Vagina (tissue), 2 donors: Measurements from ENCODE around the gene CRYBG1.

ENCODE experiments used
- CTCF ChIP-seq, 3 experiments: fragments of 450-650 bp in 2 of 3; fragments of 200-600 bp in 1 of 3; sonication (generic) in 1 of 3; IDR thresholded peaks; one replicate each; pipeline ENCODE4 v1.5.1; 2017 to 2019; ENCODE audit warnings: antibody characterized with exemption in 3 of 3, mild to moderate bottlenecking in 2 of 3, moderate library complexity in 2 of 3
- POLR2A ChIP-seq, 2 donors: fragments of 450-650 bp; IDR thresholded peaks; one replicate each; pipeline ENCODE4 v1.6.1; 2017; ENCODE audit warnings: antibody characterized with exemption in 2 of 2, mild to moderate bottlenecking in 2 of 2, moderate library complexity in 2 of 2
- POLR2AphosphoS5 ChIP-seq, 2 donors: sonication (generic); formaldehyde crosslinking; IDR thresholded peaks; one replicate each; pipeline ENCODE4 v1.9.0; 2017; ENCODE audit warnings: antibody characterized with exemption in 2 of 2, mild to moderate bottlenecking in 2 of 2, low read depth in 1 of 2; ENCODE audit not compliant: insufficient read depth in 1 of 2

GRCh38 chr6:106534004-106534403 is 173.5 kb downstream of the CRYBG1 start:
- no peak for TF ChIP-seq POLR2A (IDR thresholded peaks at IDR 0.05)
- TF ChIP-seq POLR2AphosphoS5 (IDR thresholded peaks at IDR 0.05; ENCODE audit: insufficient read depth in 1 of 2, low read depth in 1 of 2): no peak
- no peak for TF ChIP-seq CTCF (IDR thresholded peaks at IDR 0.05)
